Stomach (tissue), 4 donors: ENCODE measurements around the gene GALM.

ENCODE experiments used
- EP300 ChIP-seq: sonication (generic); formaldehyde crosslinking; IDR thresholded peaks from one replicate; pipeline ENCODE4 v1.6.1; 2017; ENCODE audit warnings: antibody characterized with exemption
- POLR2A ChIP-seq, 4 donors: fragments of 450-650 bp; IDR thresholded peaks; one replicate each; pipeline ENCODE4 v1.6.1; 2016; ENCODE audit warnings: antibody characterized with exemption in 4 of 4, control low read depth in 2 of 4, mild to moderate bottlenecking in 1 of 4, moderate library complexity in 1 of 4
- TF ChIP-seq, protein P1 (sequence below), 7 experiments: fragments of 450-650 bp in 4 of 7; fragments of 200-600 bp in 3 of 7; sonication (generic) in 3 of 7; IDR thresholded peaks; one replicate each; pipeline ENCODE4 v1.5.1; 2016 to 2019; ENCODE audit warnings: antibody characterized with exemption in 7 of 7, control low read depth in 2 of 7, mild to moderate bottlenecking in 1 of 7

DNA sequence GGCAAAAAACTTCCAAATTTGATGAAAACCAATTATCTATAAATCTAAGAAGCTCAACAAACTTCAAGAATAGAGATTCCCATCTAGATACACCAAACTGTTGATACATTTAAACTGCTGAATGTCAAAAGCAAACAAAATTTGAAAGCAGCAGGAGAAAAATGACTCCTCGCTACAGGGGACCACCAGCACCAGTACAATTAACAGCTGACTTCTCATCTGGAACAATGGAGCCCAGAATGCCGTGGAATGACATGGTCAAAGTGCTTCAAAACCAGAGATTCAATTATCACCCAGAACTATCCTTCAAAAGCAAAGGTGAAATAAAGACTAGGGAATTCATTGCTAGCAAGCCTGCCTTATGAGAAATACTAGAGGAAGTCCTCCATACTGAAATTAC, 73.6 kb downstream of the GALM start:
- TF ChIP-seq, protein P1, sequence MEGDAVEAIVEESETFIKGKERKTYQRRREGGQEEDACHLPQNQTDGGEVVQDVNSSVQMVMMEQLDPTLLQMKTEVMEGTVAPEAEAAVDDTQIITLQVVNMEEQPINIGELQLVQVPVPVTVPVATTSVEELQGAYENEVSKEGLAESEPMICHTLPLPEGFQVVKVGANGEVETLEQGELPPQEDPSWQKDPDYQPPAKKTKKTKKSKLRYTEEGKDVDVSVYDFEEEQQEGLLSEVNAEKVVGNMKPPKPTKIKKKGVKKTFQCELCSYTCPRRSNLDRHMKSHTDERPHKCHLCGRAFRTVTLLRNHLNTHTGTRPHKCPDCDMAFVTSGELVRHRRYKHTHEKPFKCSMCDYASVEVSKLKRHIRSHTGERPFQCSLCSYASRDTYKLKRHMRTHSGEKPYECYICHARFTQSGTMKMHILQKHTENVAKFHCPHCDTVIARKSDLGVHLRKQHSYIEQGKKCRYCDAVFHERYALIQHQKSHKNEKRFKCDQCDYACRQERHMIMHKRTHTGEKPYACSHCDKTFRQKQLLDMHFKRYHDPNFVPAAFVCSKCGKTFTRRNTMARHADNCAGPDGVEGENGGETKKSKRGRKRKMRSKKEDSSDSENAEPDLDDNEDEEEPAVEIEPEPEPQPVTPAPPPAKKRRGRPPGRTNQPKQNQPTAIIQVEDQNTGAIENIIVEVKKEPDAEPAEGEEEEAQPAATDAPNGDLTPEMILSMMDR (IDR thresholded peaks at IDR 0.05): no peak
- TF ChIP-seq EP300: no peak
- no peak for TF ChIP-seq POLR2A (IDR thresholded peaks at IDR 0.05)
